GM10266 (cell line): ENCODE measurements around the gene CRYZ.
"Not testable (repeated sequence)": the region's sequence is repeated elsewhere in the genome, so short reads cannot be mapped to it uniquely, and the experiment has no call there.

ENCODE experiments used
- DNase-seq: peaks from one replicate; pipeline ENCODE4 v3.0.0; 2012; ENCODE audit errors: extremely low spot score
- TF ChIP-seq, protein P1 (sequence below): IDR thresholded peaks from 2 replicates; pipeline ENCODE4 v1.5.1; 2012; ENCODE audit warnings: mild to moderate bottlenecking, low read depth; ENCODE audit not compliant: control insufficient read depth, insufficient read depth; ENCODE audit errors: missing control alignments

The CRYZ gene

DNA sequence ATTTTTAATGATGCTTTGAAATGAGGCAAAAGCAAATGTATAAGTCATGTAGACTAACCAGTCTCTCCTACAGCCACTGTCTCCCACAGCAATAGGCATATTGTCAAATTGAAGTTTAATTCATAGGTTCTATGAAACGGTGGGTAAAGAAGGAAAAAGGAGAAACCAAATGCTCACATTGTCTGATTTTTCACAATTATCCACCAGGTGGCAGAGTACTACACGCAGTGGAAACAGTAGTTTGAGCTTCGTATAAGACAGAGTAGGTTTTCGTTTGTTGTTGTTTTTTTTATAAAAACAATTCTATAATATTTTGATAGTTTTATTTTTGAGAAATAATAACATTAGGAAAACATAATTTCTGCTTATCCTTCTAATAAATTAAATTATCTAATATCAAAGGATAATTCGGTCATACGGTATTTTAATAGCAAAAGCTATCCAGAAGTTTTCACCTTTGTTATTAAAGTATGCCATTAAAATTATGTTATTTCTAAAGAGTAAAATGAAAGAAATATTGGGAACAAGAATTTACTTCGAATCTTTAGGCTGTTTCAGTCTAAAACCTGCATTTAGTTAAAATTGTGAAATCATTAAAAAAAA lies 39.2 kb upstream of the CRYZ start:
- TF ChIP-seq, protein P1, sequence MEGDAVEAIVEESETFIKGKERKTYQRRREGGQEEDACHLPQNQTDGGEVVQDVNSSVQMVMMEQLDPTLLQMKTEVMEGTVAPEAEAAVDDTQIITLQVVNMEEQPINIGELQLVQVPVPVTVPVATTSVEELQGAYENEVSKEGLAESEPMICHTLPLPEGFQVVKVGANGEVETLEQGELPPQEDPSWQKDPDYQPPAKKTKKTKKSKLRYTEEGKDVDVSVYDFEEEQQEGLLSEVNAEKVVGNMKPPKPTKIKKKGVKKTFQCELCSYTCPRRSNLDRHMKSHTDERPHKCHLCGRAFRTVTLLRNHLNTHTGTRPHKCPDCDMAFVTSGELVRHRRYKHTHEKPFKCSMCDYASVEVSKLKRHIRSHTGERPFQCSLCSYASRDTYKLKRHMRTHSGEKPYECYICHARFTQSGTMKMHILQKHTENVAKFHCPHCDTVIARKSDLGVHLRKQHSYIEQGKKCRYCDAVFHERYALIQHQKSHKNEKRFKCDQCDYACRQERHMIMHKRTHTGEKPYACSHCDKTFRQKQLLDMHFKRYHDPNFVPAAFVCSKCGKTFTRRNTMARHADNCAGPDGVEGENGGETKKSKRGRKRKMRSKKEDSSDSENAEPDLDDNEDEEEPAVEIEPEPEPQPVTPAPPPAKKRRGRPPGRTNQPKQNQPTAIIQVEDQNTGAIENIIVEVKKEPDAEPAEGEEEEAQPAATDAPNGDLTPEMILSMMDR = peak; percentile 76
- DNase-seq = peak; percentile 4

DNA sequence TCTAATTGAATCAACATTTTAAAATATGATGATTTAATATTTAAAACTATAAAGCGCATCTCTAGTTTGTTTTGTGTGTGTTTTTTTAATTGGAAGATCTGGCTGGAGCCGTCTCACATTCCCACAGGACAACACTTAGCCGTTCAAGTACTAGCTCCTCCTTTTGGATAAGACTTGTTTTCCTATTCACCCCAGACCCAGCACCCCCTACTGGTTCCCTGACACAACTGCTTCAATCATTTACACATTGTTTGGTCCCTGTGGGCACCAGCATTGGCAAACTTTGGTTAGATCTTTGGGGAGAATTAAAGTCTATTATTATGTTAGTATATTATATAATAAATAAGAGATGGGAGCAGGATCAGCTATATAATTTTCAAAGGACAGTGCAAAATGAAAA lies 34.6 kb upstream of the CRYZ start:
- TF ChIP-seq, protein P1 = peak; percentile 26
- DNase-seq = no peak

DNA sequence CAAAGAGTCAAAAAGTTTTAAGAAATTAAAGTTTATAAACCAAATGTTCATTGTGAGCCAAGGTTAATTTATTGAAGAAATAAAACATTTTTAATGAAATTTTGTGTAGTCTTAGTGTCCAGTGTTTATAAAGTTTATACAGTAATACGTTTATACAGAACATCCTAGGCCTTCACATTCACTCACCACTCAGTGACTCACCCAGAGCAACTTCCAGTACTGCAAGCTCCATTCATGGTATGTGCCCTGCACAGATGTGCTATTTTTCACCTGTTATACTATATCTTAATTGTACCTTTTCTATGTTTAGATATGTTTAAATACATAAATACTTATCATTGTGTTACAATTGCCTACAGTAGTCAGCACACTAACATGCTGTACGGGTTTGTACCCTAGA lies 33.7 kb upstream of the CRYZ start:
- DNase-seq = no peak
- TF ChIP-seq, protein P1 = no peak

DNA sequence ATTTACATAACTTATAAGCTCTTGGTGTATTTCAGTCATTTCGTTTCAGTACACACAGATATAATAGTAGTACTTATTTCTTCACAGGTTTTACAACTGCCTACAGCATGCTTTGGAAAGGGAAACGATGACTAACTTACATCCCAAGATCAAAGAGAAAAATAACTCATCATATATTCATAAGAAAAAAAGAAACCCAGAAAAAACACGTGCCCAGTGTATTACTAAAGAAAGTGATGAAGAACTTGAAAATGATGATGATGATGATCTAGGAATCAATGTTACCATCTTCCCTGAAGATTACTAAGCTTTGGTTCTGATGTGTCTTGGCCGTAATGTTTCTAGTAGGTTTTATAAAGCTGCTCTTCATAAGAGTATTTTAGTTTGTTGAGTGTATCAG lies 31.0 kb upstream of the CRYZ start:
- DNase-seq = no peak
- TF ChIP-seq, protein P1 = no peak

DNA sequence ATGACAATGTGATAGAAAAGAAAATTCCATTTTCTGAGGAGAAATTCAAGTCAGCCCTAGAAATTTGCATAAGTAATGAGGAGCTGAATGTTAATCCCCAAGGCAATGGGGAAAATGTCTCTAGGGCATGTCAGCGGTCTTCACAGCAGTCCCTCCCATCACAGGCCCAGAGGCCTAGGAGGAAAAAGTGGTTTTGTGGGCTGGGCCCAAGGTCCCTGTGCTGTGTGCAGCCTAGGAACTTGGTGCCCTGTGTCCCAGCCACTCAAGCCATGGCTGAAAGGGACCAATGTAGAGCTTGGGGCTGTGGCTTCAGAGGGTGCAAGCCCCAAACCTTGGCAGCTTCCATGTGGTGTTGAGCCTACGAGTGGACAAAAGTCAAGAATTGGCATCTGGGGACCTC lies 23.8 kb upstream of the CRYZ start:
- DNase-seq = not testable (repeated sequence)

DNA sequence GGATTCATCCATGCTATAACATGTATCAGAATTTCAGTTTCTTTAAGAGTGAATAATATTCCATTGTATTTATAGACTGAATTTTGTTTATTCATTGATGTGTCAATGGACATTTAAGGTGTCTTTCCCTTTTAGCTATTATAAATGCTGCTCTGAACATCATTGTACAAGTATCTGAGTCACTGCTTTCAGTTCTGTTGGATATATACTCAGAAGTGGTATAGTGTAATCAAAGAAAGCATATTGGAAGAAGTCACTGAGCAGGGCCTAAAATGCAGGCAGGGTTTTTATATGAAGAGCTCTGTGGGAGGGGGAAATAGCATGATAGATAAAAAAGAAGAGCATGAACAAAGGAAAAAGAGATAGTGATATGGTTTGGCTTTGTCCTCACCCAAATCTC lies 22.6 kb upstream of the CRYZ start:
- TF ChIP-seq, protein P1 = no peak
- DNase-seq = no peak

DNA sequence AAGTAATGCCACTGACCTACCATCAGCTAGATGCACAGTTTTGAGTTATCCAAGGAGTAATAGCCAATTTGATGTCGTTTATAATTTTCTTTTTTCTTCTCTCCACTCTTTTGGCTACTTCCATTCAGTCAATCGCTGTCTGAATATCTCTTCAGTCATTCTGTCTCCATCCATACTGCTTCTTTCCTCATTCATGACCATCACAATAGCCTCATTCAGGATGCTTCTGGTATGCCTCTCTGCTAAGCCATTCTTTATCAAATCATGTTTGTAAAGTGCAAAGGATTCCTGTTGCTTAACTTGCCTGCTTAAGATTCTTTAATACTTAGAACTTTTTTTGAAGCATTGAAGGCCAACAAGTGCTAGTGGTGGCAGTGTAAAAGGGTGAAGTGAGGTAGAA lies 20.3 kb upstream of the CRYZ start:
- DNase-seq = no peak
- TF ChIP-seq, protein P1 = no peak

DNA sequence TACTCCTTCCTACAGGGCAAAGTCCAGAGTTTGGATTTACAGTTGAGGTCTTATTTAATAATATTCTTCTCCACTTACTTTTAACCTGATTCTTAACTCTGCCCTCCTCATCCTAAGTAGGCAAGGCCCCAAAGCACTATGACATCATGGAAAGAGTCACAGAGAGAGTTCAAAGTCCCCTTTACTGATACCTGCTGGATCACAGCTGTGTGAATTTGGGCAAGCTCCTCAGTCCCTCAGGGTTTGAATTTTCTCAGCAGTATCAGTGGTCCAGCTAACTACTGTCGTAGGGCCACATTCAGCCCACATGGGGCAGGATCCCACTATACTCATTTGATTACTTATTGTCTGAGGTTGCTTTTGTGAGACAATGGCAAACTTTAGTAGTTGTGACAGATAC lies 16.1 kb upstream of the CRYZ start:
- TF ChIP-seq, protein P1 = no peak
- peak; percentile 6 for DNase-seq

DNA sequence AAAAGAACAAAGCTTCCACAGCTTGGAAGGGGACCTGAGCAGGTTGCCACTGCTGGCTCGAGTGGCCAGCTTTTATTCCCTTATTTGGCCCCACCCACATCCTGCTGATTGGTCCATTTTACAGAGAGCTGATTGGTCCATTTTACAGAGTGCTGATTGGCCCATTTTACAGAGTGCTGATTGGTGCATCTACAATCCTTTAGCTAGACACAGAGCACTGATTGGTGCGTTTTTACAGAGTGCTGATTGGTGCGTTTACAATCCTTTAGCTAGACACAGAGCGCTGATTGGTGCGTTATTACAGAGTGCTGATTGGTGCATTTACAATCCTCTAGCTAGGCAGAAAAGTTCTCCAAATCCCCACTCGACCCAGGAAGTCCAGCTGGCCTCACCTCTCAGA lies 12.4 kb upstream of the CRYZ start:
- not testable (repeated sequence) for DNase-seq

DNA sequence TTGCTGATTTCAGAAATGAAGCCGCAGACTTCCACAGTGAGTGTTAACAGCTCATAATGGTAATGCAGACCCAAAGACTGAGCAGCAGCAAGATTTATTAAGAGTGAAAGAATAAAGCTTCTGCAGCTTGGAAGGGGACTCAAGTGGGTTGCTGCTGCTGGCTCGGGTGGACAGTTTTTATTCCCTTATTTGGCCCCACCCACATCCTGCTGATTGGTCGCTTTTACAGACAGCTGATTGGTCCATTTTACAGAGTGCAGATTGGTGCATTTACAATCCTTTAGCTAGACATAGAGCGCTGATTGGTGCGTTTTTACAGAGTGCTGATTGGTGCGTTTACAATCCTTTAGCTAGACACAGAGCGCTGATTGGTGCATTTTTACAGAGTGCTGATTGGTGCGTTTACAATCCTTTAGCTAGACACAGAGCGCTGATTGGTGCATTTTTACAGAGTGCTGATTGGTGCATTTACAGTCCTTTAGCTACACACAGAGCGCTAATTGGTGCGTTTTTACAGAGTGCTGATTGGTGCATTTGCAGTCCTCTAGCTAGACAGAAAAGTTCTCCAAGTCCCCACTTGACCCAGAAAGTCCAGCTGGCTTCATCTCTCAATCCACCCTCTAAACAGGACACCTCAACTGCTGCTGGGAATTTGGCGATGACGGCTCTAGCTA lies 7.6 kb upstream of the CRYZ start:
- not testable (repeated sequence) for DNase-seq
